ENCODE results near the gene RRP15. TPM values are rescaled to one million over a fixed set of nuclear protein-coding genes. Genes with fewer than 3 reads are reported as not detected.

RRP15 gene
- polyA plus RNA-seq, 3 donors: 20.9 to 23.6 (median 22.9) TPM

GRCh38 chr1:218332416-218332815 is 47.3 kb downstream of the RRP15 start:
- DNase-seq (ENCODE audit: low read depth in 3 of 3, low spot score in 2 of 3): no peak

- no peak for DNase-seq (ENCODE audit: low read depth in 3 of 3, low spot score in 2 of 3)
Observed at GRCh38 chr1:218336328-218336727, 51.2 kb downstream of the RRP15 start.

- no peak for DNase-seq (ENCODE audit: low read depth in 3 of 3, low spot score in 2 of 3)
Observed at GRCh38 chr1:218339267-218339831, 54.3 kb downstream of the RRP15 start.

- no peak for DNase-seq (ENCODE audit: low read depth in 3 of 3, low spot score in 2 of 3)
Observed at GRCh38 chr1:218341325-218341724, 56.2 kb downstream of the RRP15 start.

- no peak for DNase-seq (ENCODE audit: low read depth in 3 of 3, low spot score in 2 of 3)
Observed at GRCh38 chr1:218342091-218342490, 57.0 kb downstream of the RRP15 start.

- DNase-seq (ENCODE audit: low read depth in 3 of 3, low spot score in 2 of 3): no peak
Observed at GRCh38 chr1:218344814-218345672, 60.0 kb downstream of the RRP15 start, which contains the start of gene TGFB2. Gene TGFB2, plus strand, starts transcription at chr1:218345336. Its CDS starts 1,366 bp downstream, at chr1:218346702.

GRCh38 chr1:218345673-218346390 is 60.7 kb downstream of the RRP15 start:
- DNase-seq (ENCODE audit: low read depth in 3 of 3, low spot score in 2 of 3): no peak

GRCh38 chr1:218346391-218347204 is 61.5 kb downstream of the RRP15 start:
- no peak for DNase-seq (ENCODE audit: low read depth in 3 of 3, low spot score in 2 of 3)

- no peak for DNase-seq (ENCODE audit: low read depth in 3 of 3, low spot score in 2 of 3)
Observed at GRCh38 chr1:218347336-218347722, 62.2 kb downstream of the RRP15 start.

GRCh38 chr1:218347723-218348627 is 62.9 kb downstream of the RRP15 start:
- DNase-seq (ENCODE audit: low read depth in 3 of 3, low spot score in 2 of 3): no peak

GRCh38 chr1:218348628-218349071 is 63.6 kb downstream of the RRP15 start:
- DNase-seq (ENCODE audit: low read depth in 3 of 3, low spot score in 2 of 3): no peak

- DNase-seq (ENCODE audit: low read depth in 3 of 3, low spot score in 2 of 3): no peak
Observed at GRCh38 chr1:218349348-218350034, 64.4 kb downstream of the RRP15 start.

GRCh38 chr1:218350035-218350525 is 65.0 kb downstream of the RRP15 start:
- no peak for DNase-seq (ENCODE audit: low read depth in 3 of 3, low spot score in 2 of 3)

GRCh38 chr1:218350801-218351266 is 65.7 kb downstream of the RRP15 start:
- DNase-seq (ENCODE audit: low read depth in 3 of 3, low spot score in 2 of 3): no peak

GRCh38 chr1:218351391-218352074 is 66.4 kb downstream of the RRP15 start:
- no peak for DNase-seq (ENCODE audit: low read depth in 3 of 3, low spot score in 2 of 3)

GRCh38 chr1:218352075-218352438 is 67.0 kb downstream of the RRP15 start:
- DNase-seq (ENCODE audit: low read depth in 3 of 3, low spot score in 2 of 3): no peak

- DNase-seq (ENCODE audit: low read depth in 3 of 3, low spot score in 2 of 3): no peak
Observed at GRCh38 chr1:218353656-218354055, 68.6 kb downstream of the RRP15 start.

GRCh38 chr1:218355278-218355677 is 70.2 kb downstream of the RRP15 start:
- no peak for DNase-seq (ENCODE audit: low read depth in 3 of 3, low spot score in 2 of 3)

Measured in right renal cortex interstitium (tissue), 3 donors.